Astrocyte of the cerebellum (primary cell): ENCODE data around the gene CACNA1E.

Experiments
- DNase-seq: peaks from one replicate; pipeline ENCODE4 v3.0.0-alpha.2; 2011; ENCODE audit warnings: low read depth
- H3K4me3 ChIP-seq: 2 replicates; pipeline ENCODE4 v1.5.1; 2011; ENCODE audit warnings: mild to moderate bottlenecking, low read depth, low read length, moderate library complexity
- in situ Hi-C: cut with HindIII; loops from 2 replicates; pipeline ENCODE4 v1.10.0; 2017; ENCODE audit warnings: low sequenced_read_pairs
- TF ChIP-seq, protein P1 (sequence below): IDR thresholded peaks from 2 replicates; pipeline ENCODE4 v1.5.1; 2012; ENCODE audit warnings: low read length, low read depth, moderate library complexity, mild to moderate bottlenecking; ENCODE audit errors: missing control alignments

Gene CACNA1E

DNA sequence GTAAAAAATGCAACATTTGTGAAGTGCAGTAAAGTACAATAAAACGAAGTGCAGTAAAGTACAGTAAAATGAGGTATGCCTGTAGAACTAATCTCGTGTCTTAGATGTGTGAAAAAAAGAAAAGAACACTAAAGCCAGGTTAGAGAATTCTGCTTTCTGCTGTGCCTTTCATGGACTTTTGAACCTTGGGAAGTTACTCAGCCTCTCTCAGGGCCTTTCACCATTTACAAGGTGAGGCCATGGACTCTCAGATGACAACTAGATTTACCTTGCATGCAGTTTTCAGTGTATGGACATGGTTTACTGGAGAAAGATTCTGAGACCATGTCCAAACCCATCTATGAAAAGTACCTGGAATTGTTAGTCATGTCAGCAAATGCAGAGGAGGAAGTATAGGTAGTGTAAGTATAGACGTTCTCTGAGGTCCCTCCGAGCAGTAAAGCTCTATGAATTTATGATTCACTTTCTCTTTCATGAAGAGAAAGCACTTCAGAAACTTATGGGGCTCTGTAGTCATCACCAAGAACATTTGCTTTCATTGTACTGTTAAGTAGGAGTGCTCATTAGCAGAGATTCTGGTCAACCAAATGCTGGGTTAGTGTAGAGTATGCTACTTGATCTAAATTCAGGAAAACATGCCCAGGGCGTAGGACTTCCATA, 143.1 kb downstream of the CACNA1E start:
- TF ChIP-seq, protein P1, sequence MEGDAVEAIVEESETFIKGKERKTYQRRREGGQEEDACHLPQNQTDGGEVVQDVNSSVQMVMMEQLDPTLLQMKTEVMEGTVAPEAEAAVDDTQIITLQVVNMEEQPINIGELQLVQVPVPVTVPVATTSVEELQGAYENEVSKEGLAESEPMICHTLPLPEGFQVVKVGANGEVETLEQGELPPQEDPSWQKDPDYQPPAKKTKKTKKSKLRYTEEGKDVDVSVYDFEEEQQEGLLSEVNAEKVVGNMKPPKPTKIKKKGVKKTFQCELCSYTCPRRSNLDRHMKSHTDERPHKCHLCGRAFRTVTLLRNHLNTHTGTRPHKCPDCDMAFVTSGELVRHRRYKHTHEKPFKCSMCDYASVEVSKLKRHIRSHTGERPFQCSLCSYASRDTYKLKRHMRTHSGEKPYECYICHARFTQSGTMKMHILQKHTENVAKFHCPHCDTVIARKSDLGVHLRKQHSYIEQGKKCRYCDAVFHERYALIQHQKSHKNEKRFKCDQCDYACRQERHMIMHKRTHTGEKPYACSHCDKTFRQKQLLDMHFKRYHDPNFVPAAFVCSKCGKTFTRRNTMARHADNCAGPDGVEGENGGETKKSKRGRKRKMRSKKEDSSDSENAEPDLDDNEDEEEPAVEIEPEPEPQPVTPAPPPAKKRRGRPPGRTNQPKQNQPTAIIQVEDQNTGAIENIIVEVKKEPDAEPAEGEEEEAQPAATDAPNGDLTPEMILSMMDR = no peak
- no peak overlapping the region for H3K4me3 ChIP-seq
- in situ Hi-C loops = no loop called here
- DNase-seq = no peak

DNA sequence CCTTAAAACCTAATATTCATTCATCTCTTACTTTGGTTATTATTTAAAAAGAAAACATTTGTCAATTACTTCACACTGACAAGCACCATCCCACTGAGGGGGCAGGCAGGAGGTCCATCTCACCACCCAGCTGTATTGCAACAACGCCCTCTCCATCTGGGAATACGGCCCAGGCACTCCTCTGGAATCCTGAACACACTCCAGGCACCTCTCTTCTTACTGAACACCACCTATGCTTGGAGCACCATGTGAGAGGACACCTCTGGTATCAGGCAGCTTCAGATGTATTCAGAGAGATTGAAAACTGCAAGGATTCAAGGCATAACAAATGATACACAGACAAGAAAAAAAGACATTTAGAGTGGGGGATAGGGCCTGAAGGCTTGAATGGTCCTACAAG, 147.1 kb downstream of the CACNA1E start:
- TF ChIP-seq, protein P1 = no peak
- no peak for DNase-seq
- in situ Hi-C loops = no loop called here

GRCh38 chr1:181630838-181631237, 147.5 kb downstream of the CACNA1E start:
- no peak overlapping the region for H3K4me3 ChIP-seq
- in situ Hi-C loops = no loop called here
- TF ChIP-seq, protein P1 = no peak
- DNase-seq = no peak

More for the DNA sequence above, 147.1 kb downstream of the CACNA1E start:
- H3K4me3 ChIP-seq = no peak overlapping the region

GRCh38 chr1:181632492-181632891, 149.2 kb downstream of the CACNA1E start:
- TF ChIP-seq, protein P1 = no peak
- no peak overlapping the region for H3K4me3 ChIP-seq
- in situ Hi-C loops = no loop called here
- DNase-seq = no peak

- in situ Hi-C loops = no loop called here
- no peak overlapping the region for H3K4me3 ChIP-seq
- TF ChIP-seq, protein P1 = no peak
- DNase-seq = no peak
These were observed 149.6 kb downstream of the CACNA1E start for GRCh38 chr1:181632960-181633359.

DNA sequence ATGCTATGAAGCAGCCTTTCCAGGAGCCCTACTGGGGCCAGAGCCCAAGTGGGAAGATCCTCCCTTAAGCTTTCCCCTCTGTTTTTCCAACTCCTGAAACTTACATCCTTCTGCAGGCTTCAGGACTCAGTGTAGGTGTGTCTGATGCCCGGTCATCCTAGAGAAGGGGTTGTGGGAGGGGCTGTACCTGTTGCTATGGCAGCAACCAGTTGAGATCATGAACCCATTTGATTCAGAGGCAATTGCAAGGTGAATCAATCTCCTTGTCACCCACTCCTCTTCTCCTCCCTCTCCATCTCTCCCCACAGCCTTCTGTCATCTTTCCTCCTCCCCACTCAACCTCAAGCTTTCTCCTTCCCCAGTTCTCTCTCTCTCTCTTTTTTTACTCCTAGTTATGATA, 151.8 kb downstream of the CACNA1E start:
- no peak for DNase-seq
- in situ Hi-C loops = no loop called here
- TF ChIP-seq, protein P1 = no peak
- no peak overlapping the region for H3K4me3 ChIP-seq
